MM.1S (cell line): ENCODE results near the gene LLGL1.

Experiments used
- DNase-seq: peaks from one replicate; pipeline ENCODE4 v3.0.0-alpha.2; 2015
- H2AFZ ChIP-seq: fragments of 300-600 bp; sonication (generic); 2 replicates; pipeline ENCODE4 v1.6.0; 2016; ENCODE audit warnings: antibody characterized with exemption, low read length
- H3F3A ChIP-seq: fragments of 300-600 bp; sonication (generic); 2 replicates; pipeline ENCODE4 v1.6.1; 2016; ENCODE audit warnings: mild to moderate bottlenecking, antibody characterized with exemption, low read length, moderate library complexity, mixed read lengths; ENCODE audit not compliant: insufficient read depth
- H3K27ac ChIP-seq: fragments of 300-600 bp; sonication (generic); 2 replicates; pipeline ENCODE4 v1.5.1; 2016; ENCODE audit warnings: mild to moderate bottlenecking, low read length
- H3K27me3 ChIP-seq: fragments of 300-600 bp; sonication (generic); replicated peaks from 2 replicates; pipeline ENCODE4 v1.6.0; 2016; ENCODE audit warnings: low read length; ENCODE audit not compliant: insufficient read depth
- H3K36me3 ChIP-seq: fragments of 300-600 bp; sonication (generic); replicated peaks from 2 replicates; pipeline ENCODE4 v1.6.1; 2016; ENCODE audit warnings: mild to moderate bottlenecking, low read length, mixed read lengths; ENCODE audit not compliant: insufficient read depth
- H3K4me1 ChIP-seq: fragments of 300-600 bp; sonication (generic); 2 replicates; pipeline ENCODE4 v1.6.1; 2016; ENCODE audit warnings: low read length, mixed read lengths
- H3K4me2 ChIP-seq: fragments of 300-600 bp; sonication (generic); 2 replicates; pipeline ENCODE4 v1.6.0; 2016; ENCODE audit warnings: low read depth, low read length
- H3K4me3 ChIP-seq: fragments of 300-600 bp; sonication (generic); 2 replicates; pipeline ENCODE4 v1.5.1; 2016; ENCODE audit warnings: low read length, mixed read lengths
- H3K79me2 ChIP-seq: fragments of 300-600 bp; sonication (generic); 2 replicates; pipeline ENCODE4 v1.6.1; 2016; ENCODE audit warnings: mixed run types, low read length, mixed read lengths
- H3K9ac ChIP-seq: fragments of 300-600 bp; sonication (generic); 2 replicates; pipeline ENCODE4 v1.6.1; 2016; ENCODE audit warnings: low read length, mixed read lengths
- H3K9me2 ChIP-seq: fragments of 300-600 bp; sonication (generic); replicated peaks from 2 replicates; pipeline ENCODE4 v1.6.1; 2016; ENCODE audit warnings: mild to moderate bottlenecking, low read length, mixed read lengths; ENCODE audit not compliant: insufficient read depth
- H3K9me3 ChIP-seq: fragments of 300-600 bp; sonication (generic); replicated peaks from 2 replicates; pipeline ENCODE4 v1.6.1; 2016; ENCODE audit warnings: mild to moderate bottlenecking, low read length, mixed read lengths; ENCODE audit not compliant: insufficient read depth
- H4K20me1 ChIP-seq: fragments of 300-600 bp; sonication (generic); 2 replicates; pipeline ENCODE4 v1.6.1; 2016; ENCODE audit warnings: mild to moderate bottlenecking, low read length, moderate library complexity, mixed read lengths; ENCODE audit not compliant: insufficient read depth
- CTCF ChIP-seq: fragments of 300-600 bp; sonication (generic); IDR thresholded peaks from 2 replicates; pipeline ENCODE4 v1.5.1; 2016; ENCODE audit warnings: antibody characterized with exemption, low read length, mixed read lengths
- EZH2 ChIP-seq: fragments of 300-600 bp; sonication (generic); optimal IDR thresholded peaks from 2 replicates; pipeline ENCODE3; 2017; ENCODE audit warnings: low read depth, mild to moderate bottlenecking, antibody characterized with exemption, low read length, mixed read lengths
- EZH2phosphoT487 ChIP-seq: fragments of 300-600 bp; sonication (generic); IDR thresholded peaks from 2 replicates; pipeline ENCODE4 v1.6.1; 2018; ENCODE audit warnings: antibody characterized with exemption, low read length

Gene LLGL1

GRCh38 chr17:18280766-18281371 lies 55.4 kb downstream of the LLGL1 start:
- H3K9ac ChIP-seq = no peak overlapping the region
- no peaks in the 10 kb centered on the region for H4K20me1 ChIP-seq
- H3K9me2 ChIP-seq = no peaks in the 10 kb centered on the region
- no peak for TF ChIP-seq CTCF
- TF ChIP-seq EZH2 = no peak
- no peak for TF ChIP-seq EZH2phosphoT487
- H3K27ac ChIP-seq = no peak overlapping the region
- H3K4me3 ChIP-seq = no peak overlapping the region
- H3K36me3 ChIP-seq = peaks cover 14% of the 10 kb centered on the region
- no peak overlapping the region for H2AFZ ChIP-seq
- no peak for DNase-seq
- H3F3A ChIP-seq = no peaks in the 10 kb centered on the region
- H3K4me1 ChIP-seq = no peaks in the 10 kb centered on the region
- 0 out of 2 replicates have a peak, but pooled peaks cover 7% of the 10 kb centered on the region for H3K79me2 ChIP-seq
- no peak overlapping the region for H3K4me2 ChIP-seq
- H3K9me3 ChIP-seq = no peaks in the 10 kb centered on the region
- H3K27me3 ChIP-seq = no peaks in the 10 kb centered on the region

- no peaks in the 10 kb centered on the region for H3F3A ChIP-seq
- H3K9me2 ChIP-seq = no peaks in the 10 kb centered on the region
- H3K4me2 ChIP-seq = no peak overlapping the region
- H3K4me3 ChIP-seq = no peak overlapping the region
- H4K20me1 ChIP-seq = no peaks in the 10 kb centered on the region
- TF ChIP-seq CTCF = no peak
- TF ChIP-seq EZH2 = no peak
- no peak for TF ChIP-seq EZH2phosphoT487
- H3K27me3 ChIP-seq = no peaks in the 10 kb centered on the region
- H3K27ac ChIP-seq = no peak overlapping the region
- DNase-seq = no peak
- H3K36me3 ChIP-seq = peaks cover 11% of the 10 kb centered on the region
- 0 out of 2 replicates have a peak, but pooled peaks cover 7% of the 10 kb centered on the region for H3K79me2 ChIP-seq
- H3K9me3 ChIP-seq = no peaks in the 10 kb centered on the region
- no peak overlapping the region for H3K9ac ChIP-seq
- no peak overlapping the region for H2AFZ ChIP-seq
- H3K4me1 ChIP-seq = no peaks in the 10 kb centered on the region
Observed at GRCh38 chr17:18281788-18282187, 56.4 kb downstream of the LLGL1 start.

- no peaks in the 10 kb centered on the region for H3K9me3 ChIP-seq
- DNase-seq = no peak
- H3K27ac ChIP-seq = no peak overlapping the region
- no peaks in the 10 kb centered on the region for H4K20me1 ChIP-seq
- H3K4me1 ChIP-seq = no peaks in the 10 kb centered on the region
- no peak overlapping the region for H3K4me3 ChIP-seq
- no peaks in the 10 kb centered on the region for H3K9me2 ChIP-seq
- no peak overlapping the region for H3K9ac ChIP-seq
- no peaks in the 10 kb centered on the region for H3K27me3 ChIP-seq
- no peak overlapping the region for H3K4me2 ChIP-seq
- H3K79me2 ChIP-seq = 0 out of 2 replicates have a peak, but pooled peaks cover 7% of the 10 kb centered on the region
- H3K36me3 ChIP-seq = peaks cover 8% of the 10 kb centered on the region
- no peak overlapping the region for H2AFZ ChIP-seq
- H3F3A ChIP-seq = no peaks in the 10 kb centered on the region
- TF ChIP-seq CTCF = no peak
- no peak for TF ChIP-seq EZH2
- no peak for TF ChIP-seq EZH2phosphoT487
Observed at GRCh38 chr17:18285296-18285695, 59.9 kb downstream of the LLGL1 start.
